Measurements from ENCODE around the gene ADGRG3. TPM values are rescaled to one million over a fixed set of nuclear protein-coding genes. Genes with fewer than 3 reads are reported as not detected.

Gene ADGRG3
- total and polyA plus RNA-seq, 2 donors (not counting 1 experiment from before 2014, with no cell fraction given) = not detected

DNA sequence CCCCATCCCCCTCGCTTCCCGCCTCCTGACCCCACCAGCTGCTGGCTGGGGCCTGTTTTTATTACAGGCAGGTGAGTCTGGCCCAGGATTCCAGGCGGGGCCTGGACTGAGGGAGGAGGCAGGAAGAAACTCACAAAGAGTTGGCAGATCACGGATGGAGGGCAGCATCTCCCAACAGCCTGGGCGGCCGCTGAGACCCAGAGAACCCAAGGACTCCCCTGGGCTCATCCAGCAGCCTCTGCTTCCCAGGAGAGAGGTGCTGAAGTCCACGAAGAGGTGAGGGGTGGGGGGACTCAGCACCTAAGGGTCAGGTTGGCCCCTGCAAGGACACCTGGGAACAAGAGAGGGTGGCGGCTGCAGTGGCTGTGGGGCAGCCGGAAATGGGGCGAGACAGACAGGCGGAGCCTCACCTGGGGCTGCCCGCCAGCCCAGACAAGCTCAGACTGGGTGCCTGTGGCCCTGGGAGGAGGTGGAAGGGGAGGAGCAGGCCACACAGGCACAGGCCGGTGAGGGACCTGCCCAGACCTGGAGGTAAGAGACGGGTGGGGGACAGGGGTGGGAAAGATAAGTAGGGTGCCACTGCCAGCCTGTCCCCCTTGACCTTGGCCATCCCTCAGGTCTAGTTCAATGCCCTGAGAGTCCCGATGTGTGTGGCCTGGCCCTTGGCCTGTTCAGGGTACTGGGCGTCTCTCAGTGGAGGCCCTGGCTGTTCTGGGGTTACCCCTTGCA lies 48.3 kb upstream of the ADGRG3 start:
- H3K27ac Mint-ChIP-seq = no peak overlapping the region
- POLR2A ChIA-PET = interaction anchor here (0.6 kb wide), 1 partner anchor 37 kb away, joined by 3 read pairs; no protein-coding TSS in a partner anchor

More for the DNA sequence above, 48.3 kb upstream of the ADGRG3 start:
- no peak overlapping the region for H2AFZ ChIP-seq (ENCODE audit: insufficient read depth, low read depth, low read length, poor library complexity, severe bottlenecking)
- Mint-ChIP-seq H3K27me3 (peaks cover 5% of the 10 kb centered on the region), H3K4me1 (no peaks in the 10 kb centered on the region), H3K4me3 (no peak overlapping the region), H3K9me3 (ENCODE audit: insufficient read depth) (no peaks in the 10 kb centered on the region)
- H3K4me2 ChIP-seq (replicated peaks; ENCODE audit: low read depth, low read length, poor library complexity, severe bottlenecking) = no peak overlapping the region
- WGBS (ENCODE audit: insufficient coverage) = 95% methylated on average over 16 of the region's 16 CpGs
- no peaks in the 10 kb centered on the region for H3K36me3 ChIP-seq (replicated peaks in 1 of 2; ENCODE audit: control extremely low read depth in 1 of 2, control insufficient read depth in 1 of 2, extremely low read depth in 1 of 2, insufficient read depth in 2 of 2, low read length in 1 of 2)
- intact Hi-C loops (cut with micrococcal nuclease) = no loop called here
- H3K4me3 ChIP-seq (ENCODE audit: control extremely low read depth in 1 of 5, extremely low read depth in 1 of 5, insufficient read depth in 1 of 5, low read depth in 2 of 5, low read length in 4 of 5) = no peak overlapping the region
- H3K27ac ChIP-seq (ENCODE audit: low read length in 2 of 2) = no peak overlapping the region
- DNase-seq (no peak), ATAC-seq (ENCODE audit: low read depth) (no peak)
- no peak overlapping the region for H3K9ac ChIP-seq (ENCODE audit: low read length)
- CTCF ChIA-PET = no interaction called here
- H3K4me1 ChIP-seq (ENCODE audit: control insufficient read depth in 2 of 2, insufficient read depth in 2 of 2, low read length in 2 of 2) = no peaks in the 10 kb centered on the region
- H3K79me2 ChIP-seq (ENCODE audit: control insufficient read depth, insufficient read depth, low read length) = no peaks in the 10 kb centered on the region
- H3K27me3 ChIP-seq (replicated peaks in 1 of 4; ENCODE audit: control extremely low read depth in 1 of 4, control insufficient read depth in 3 of 4, insufficient read depth in 4 of 4, low read length in 3 of 4) = no peaks in the 10 kb centered on the region
- TF ChIP-seq CTCF (IDR thresholded peaks at IDR 0.05) (no peak), EZH2 (IDR thresholded peaks at IDR 0.05; ENCODE audit: borderline replicate concordance, insufficient read depth, low read depth, low read length, poor library complexity, severe bottlenecking) (no peak)
- no peaks in the 10 kb centered on the region for H3K9me3 ChIP-seq (ENCODE audit: control extremely low read depth in 1 of 3, control insufficient read depth in 2 of 3, insufficient read depth in 1 of 3, low read length in 2 of 3)
- no peaks in the 10 kb centered on the region for H4K20me1 ChIP-seq (ENCODE audit: control insufficient read depth, insufficient read depth, low read length, poor library complexity, severe bottlenecking)
